ENCODE measurements around the gene KRTAP5-11.
"Not testable (repeated sequence)": the region's sequence is repeated elsewhere in the genome, so short reads cannot be mapped to it uniquely, and the experiment has no call there.

KRTAP5-11 gene

GRCh38 chr11:71582309-71582895 lies at the start of gene KRTAP5-11:
TSS of gene KRTAP5-11 (minus strand) at chr11:71582875. CDS start at chr11:71582837, 38 bp downstream.
- no peak for DNase-seq

DNA sequence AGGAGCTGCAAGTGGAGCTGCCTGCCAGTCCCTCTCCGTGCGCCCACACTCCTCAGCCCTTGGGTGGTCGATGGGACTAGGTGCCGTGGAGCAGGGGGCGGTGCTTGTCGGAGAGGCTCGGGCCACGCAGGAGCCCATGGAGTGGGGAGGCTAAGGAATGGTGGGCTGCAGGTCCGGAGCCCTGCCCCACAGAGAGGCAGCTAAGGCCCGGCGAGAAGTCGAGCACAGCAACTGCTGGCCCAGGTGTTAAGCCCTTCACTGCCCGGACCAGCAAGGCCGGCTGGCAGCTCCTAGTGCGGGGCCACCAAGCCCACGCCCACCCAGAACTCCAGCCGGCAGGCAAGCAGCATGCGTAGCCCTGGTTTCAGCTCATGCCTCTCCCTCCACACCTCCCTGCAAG lies 48.9 kb upstream of the KRTAP5-11 start:
- DNase-seq, result not testable (repeated sequence)

DNA sequence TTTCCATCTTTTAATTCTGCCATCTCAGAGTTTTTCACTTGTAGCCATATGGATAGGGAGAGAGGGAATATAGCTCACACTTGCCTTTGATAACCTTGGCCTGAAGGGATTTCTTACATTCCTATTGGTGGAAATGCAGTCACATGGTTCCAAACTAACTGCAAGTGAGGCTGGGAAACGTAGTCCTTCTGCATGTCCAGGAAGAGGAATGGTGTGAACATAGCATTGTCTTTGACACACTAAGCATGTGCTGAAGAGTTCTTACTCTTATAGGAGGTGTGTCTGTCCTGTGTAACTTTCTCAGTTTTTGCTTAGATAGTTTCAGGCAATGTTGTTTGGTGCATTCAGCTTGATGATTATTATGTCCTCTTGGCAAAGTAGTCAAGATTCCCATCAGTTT lies 47.4 kb upstream of the KRTAP5-11 start:
- not testable (repeated sequence) for DNase-seq

DNA sequence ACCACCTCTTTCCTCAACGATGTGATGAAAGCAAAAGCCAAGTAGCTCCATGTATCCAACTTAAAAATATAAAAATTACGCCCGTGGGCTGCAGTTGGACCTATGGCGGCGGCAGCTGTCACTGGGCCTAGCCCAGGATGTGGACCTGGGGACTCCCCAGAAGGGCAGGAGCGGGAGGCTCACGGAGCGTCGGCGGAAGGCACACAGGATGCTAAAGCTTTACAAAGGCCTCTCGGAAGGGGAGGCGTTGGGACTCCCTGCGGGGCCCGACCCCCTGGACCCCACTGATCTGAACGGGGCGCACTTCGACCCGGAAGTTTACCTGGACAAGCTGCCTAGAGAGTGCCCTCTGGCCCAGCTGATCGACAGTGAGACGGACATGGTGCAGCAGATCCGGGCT lies 46.3 kb upstream of the KRTAP5-11 start:
- not testable (repeated sequence) for DNase-seq

DNA sequence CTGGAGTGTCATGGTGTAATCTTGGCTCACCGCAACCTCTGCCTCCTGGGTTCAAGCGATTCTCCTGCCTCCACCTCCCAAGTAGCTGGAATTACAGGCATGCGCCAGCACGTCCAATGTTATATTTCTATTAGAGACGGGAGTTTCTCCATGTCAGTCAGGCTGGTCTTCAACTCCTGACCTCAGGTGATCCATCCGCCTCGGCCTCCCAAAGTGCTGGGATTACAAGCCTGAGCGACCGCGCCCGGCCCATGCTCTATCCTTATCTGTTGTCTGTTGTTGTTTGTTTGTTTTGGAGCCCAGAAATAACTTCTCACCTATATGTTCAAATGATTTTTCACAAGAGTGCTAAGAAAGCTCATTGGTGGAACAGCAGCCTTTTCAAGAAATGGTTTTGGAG lies 40.6 kb upstream of the KRTAP5-11 start:
- DNase-seq, result not testable (repeated sequence)

GRCh38 chr11:71622561-71622960 lies 39.9 kb upstream of the KRTAP5-11 start:
- not testable (repeated sequence) for DNase-seq

DNA sequence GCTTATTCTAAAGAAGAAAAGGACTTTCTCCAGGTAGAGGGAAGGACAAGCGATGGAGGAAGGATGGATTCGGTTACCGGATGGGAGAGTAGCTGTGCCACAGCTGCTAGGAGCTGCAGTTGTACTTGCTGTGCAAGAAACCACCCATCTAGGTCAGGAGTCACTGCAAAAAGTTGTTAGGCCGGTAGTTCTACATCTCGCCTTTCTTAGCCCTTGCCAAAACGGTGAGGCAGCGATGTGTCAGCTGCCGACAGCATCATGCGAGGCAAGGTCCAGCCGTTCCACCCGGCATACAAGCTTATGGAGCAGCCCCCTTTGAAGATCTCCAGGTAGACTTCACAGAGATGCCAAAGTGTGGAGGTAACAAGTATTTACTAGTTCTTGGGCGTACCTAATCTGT lies 32.3 kb upstream of the KRTAP5-11 start:
- not testable (repeated sequence) for DNase-seq

DNA sequence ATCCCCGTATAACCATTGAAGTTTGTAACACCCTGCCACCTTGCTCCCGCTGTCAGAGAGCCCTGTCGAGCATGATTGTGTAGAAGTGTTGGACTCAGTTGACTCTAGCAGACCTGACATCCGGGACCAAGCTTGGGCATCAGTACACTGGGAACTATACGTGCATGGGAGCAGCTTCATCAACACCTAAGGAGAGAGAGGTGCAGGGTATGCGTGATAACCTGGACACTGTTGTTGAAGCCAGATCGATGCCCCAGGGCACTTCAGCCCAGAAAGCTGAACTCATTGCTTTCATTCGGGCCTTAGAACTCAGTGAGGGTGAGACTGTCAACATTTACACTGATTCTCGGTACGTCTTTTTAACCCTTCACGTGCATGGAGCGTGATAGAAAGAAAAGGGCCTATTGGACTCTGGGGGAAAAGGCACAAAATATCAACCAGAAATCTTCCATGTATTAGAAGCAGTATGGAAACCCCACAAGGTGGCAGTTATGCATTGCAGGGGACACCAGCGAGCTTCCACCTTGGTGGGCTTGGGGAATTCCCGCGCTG lies 31.8 kb upstream of the KRTAP5-11 start:
- DNase-seq, result not testable (repeated sequence)

- DNase-seq, result not testable (repeated sequence)
Measured at GRCh38 chr11:71613931-71614330, 31.3 kb upstream of the KRTAP5-11 start.

DNA sequence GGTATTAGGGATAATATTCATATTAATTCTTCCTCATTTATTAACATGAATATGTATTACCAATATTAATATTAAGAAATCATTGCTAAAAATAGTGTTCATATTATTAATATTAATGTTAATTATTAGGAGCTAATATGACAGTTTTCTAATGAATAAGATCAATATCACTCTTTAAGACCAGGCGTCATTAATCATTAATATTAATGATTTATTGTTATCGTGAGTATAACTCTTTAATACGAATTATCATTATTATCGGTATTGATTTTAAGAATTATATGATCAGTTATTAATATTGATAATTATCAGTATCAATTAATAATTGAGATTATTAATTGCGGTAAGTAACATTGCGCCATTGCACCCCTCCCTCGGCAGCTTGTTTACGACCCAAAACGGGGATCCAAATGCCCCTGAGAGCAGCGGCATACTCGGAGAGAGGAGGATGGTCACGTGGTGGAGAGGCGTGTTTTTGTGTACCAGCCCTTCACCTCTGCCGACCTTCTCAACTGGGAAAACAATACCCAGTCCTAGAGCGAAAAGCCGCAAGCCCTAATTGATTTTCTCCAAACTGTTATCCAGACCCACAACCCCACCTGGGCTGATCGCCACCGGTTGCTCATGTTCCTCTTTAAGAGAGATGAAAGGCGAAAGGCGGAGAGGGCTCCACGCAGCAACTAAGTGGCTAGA lies 28.7 kb upstream of the KRTAP5-11 start:
- not testable (repeated sequence) for DNase-seq

DNA sequence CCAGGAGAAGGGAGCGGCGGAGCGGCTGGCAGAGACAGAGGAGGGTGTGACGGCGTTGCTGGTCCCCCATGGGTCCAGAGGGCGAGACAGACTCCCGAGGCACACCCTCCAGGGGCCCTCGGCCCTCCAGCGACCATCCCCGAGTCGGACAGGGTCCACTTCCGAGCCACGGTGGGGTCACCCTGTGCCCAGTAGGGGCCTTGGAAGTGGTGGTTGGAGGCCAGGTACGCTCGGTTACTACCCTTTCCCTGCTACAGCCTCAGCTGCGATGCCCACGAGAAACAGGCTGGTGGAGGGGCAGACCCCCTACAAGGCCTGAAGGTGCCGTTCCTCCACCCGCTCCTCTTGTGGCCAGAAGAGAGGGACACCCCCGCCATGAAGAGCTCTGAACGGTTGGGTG lies 25.6 kb upstream of the KRTAP5-11 start:
- DNase-seq, result not testable (repeated sequence)

DNA sequence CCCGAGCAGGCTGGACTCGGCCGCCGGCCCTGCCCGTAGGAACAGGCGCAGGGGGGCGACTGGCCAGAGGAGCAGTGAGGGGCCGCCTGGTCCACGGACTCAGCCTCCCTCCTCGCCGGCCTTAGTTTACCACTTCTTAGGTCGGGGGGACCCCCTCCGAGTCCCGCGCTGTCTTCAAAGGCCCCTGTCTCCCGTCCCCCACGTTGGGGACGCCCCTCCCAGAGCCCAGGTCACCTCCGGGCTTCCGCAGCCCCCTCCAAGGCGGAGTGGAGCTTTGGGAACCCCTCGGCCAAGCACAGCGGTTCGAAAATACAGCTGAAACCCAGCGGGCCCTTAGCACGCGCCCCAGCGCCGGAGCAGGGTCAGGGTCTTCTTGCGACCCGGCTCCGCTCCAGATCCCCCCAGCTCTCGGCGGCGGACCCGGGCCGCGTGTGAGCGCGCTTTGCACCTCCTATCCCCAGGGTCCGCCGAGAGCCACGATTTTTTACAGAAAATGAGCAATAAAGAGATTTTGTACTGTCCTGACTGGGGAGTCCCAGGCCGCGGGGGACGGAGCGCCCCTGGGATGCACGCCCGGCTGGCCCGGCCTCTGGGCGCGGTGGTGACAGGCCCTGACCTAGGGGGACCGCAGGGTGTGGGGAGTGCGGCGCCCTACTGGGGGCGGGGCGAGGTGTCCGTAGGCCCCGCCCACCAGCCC lies 25.0 kb upstream of the KRTAP5-11 start:
- DNase-seq, result not testable (repeated sequence)

DNA sequence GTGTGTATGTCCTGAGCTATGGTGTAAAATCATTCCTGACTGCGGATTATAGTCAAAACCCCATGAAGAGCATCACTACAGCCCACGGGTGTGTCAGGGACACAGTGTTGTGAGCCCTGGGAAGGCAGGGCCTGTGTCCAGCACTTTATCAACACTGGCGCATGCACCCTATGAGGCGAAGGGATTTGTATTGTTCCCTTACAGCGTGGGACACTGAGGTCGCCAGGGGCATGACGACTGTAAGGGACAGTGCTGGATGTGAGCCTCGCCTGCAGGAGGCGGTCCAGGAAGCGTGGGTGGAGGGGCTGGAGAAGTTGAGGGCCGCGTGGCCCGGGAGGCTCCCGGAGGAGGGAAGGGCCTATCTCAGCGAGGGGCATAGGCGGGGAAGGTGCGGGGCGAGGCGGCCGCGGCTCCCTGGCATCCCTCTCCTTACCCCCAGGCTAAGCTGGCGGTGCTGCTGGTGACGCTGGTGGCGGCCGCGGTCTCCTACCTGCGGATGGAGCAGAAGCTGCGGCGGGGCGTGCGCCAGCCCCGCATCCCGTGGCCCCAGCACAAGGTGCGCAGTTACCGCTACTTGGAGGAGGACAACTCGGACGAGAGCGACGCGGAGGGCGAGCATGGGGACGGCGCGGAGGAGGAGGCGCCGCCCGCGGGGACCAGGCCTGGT lies 24.3 kb upstream of the KRTAP5-11 start:
- DNase-seq, result not testable (repeated sequence)

- DNase-seq, result not testable (repeated sequence)
Measured at GRCh38 chr11:71604798-71605488, 22.3 kb upstream of the KRTAP5-11 start.

GRCh38 chr11:71603221-71603620 lies 20.5 kb upstream of the KRTAP5-11 start:
- not testable (repeated sequence) for DNase-seq

- DNase-seq, result not testable (repeated sequence)
Measured at GRCh38 chr11:71589546-71589920, 6.9 kb upstream of the KRTAP5-11 start.

- not testable (repeated sequence) for DNase-seq
Measured at GRCh38 chr11:71588822-71589545, 6.3 kb upstream of the KRTAP5-11 start.

DNA sequence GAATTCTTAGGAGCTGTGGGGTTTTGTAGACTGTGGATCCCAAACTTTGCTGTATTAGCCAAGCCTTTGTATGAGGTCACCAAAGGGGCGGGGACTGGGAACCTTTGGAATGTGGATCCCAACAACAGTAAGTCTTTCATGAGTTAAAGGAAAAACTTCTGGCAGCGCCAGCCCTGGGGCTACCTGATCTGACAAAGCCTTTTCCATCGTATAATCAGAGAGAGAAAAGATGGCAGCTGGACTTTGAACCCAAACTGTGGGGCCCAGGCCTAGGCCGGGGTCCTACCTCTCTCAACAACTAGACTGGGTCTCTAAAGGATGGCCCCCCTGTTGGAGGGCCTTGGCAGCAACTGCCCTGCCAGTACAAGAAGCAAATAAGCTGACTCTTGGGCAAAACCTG lies 5.6 kb upstream of the KRTAP5-11 start:
- DNase-seq, result not testable (repeated sequence)

GRCh38 chr11:71585673-71586072 lies 3.0 kb upstream of the KRTAP5-11 start:
- DNase-seq, result not testable (repeated sequence)

- DNase-seq, result not testable (repeated sequence)
Measured at GRCh38 chr11:71582969-71583368, 294 bp upstream of the KRTAP5-11 start.

DNA sequence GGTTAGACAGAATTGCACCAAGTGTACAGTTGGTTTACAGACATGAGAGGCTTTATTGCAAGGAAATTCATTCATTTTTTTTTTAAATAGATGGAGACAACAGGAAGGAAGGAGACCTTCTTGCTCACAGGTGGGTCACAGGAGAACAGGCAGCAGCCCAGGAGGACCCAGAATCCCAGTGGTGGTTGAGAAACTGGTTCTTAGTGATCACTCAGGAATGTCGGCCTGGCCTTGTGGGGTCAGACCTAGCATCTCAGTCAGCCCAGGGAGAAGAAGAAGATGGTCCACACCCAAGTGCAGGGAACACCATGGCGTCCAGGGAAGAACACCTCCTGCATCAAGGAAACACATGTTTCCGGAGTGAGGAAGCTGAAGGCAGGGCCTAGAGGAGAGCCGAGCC lies 849 bp downstream of the KRTAP5-11 start:
- DNase-seq, result no peak

Measured in SHP77 (cell line).